WTC11 (cell line): ENCODE measurements around the gene KRTAP19-7. TPM values are rescaled to one million over a fixed set of nuclear protein-coding genes. Genes with fewer than 3 reads are reported as not detected.

Experiments used
- ATAC-seq: fragments of 200-7000 bp; cut with Tn5 transposase; 2 replicates; pipeline ENCODE4 v1.10.0; 2021; ENCODE audit warnings: mild to moderate bottlenecking, moderate library complexity
- CTCF ChIA-PET: fragments of 300-600 bp; sonication (Branson Sonifier 250); formaldehyde crosslinking; loops from one replicate; lab custom pipeline; 2021; ENCODE audit warnings: antibody characterized with exemption; lab: Charles Lee
- POLR2A ChIA-PET: fragments of 350-600 bp; sonication (Branson Sonifier 250); formaldehyde crosslinking; loops from one replicate; lab custom pipeline; 2021; ENCODE audit warnings: antibody characterized with exemption; lab: Charles Lee
- DNase-seq: peaks from one replicate; pipeline ENCODE4 v3.0.0; 2021; ENCODE audit warnings: low spot score
- H3K27ac Mint-ChIP-seq: 2 replicates; pipeline ENCODE4 v1.8.0; 2021; ENCODE audit warnings: mixed read lengths
- H3K27me3 Mint-ChIP-seq: 2 replicates; pipeline ENCODE4 v1.8.0; 2021; ENCODE audit warnings: low read depth, mild to moderate bottlenecking, moderate library complexity, mixed read lengths
- H3K36me3 Mint-ChIP-seq: 2 replicates; pipeline ENCODE4 v1.8.0; 2021; ENCODE audit warnings: mixed read lengths
- H3K4me1 Mint-ChIP-seq: 2 replicates; pipeline ENCODE4 v1.8.0; 2022; ENCODE audit warnings: mixed read lengths
- H3K4me3 Mint-ChIP-seq: 2 replicates; pipeline ENCODE4 v1.8.0; 2021; ENCODE audit warnings: mild to moderate bottlenecking, moderate library complexity, mixed read lengths
- H3K9me3 Mint-ChIP-seq: 2 replicates; pipeline ENCODE4 v1.8.0; 2021; ENCODE audit warnings: mixed read lengths
- ATF2 ChIP-seq: sonication (generic); formaldehyde crosslinking; IDR thresholded peaks from 2 replicates; pipeline ENCODE4 v1.8.1; 2022; ENCODE audit warnings: low read depth, missing genetic modification reagents, borderline replicate concordance
- ETV6 ChIP-seq: sonication (generic); formaldehyde crosslinking; IDR thresholded peaks from 2 replicates; pipeline ENCODE4 v1.8.1; 2022; ENCODE audit warnings: mild to moderate bottlenecking, missing genetic modification reagents
- FOXK1 ChIP-seq: sonication (generic); formaldehyde crosslinking; IDR thresholded peaks from 2 replicates; pipeline ENCODE4 v1.8.0; 2022; ENCODE audit warnings: mild to moderate bottlenecking, moderate library complexity, missing genetic modification reagents
- IRF2 ChIP-seq: sonication (generic); formaldehyde crosslinking; IDR thresholded peaks from 2 replicates; pipeline ENCODE4 v1.8.0; 2022; ENCODE audit warnings: low read depth, missing genetic modification reagents, borderline replicate concordance
- NR2C2 ChIP-seq: sonication (generic); formaldehyde crosslinking; IDR thresholded peaks from 2 replicates; pipeline ENCODE4 v1.8.0; 2022; ENCODE audit warnings: mild to moderate bottlenecking, missing genetic modification reagents
- NR3C1 ChIP-seq: sonication (generic); formaldehyde crosslinking; conservative IDR thresholded peaks from 2 replicates; pipeline ENCODE4 v1.8.1; 2023; ENCODE audit warnings: low read depth, mild to moderate bottlenecking, missing genetic modification reagents
- OVOL2 ChIP-seq: fragments of 250-450 bp; sonication (Bioruptor Pico); IDR thresholded peaks from 2 replicates; pipeline ENCODE4 v1.9.0; 2021; ENCODE audit warnings: mild to moderate bottlenecking, borderline replicate concordance
- PREB ChIP-seq: sonication (generic); formaldehyde crosslinking; IDR thresholded peaks from 2 replicates; pipeline ENCODE4 v1.8.1; 2022; ENCODE audit warnings: mild to moderate bottlenecking, missing genetic modification reagents, moderate library complexity, borderline replicate concordance
- RORB ChIP-seq: fragments of 250-450 bp; sonication (Bioruptor Pico); IDR thresholded peaks from 2 replicates; pipeline ENCODE4 v1.9.0; 2021; ENCODE audit warnings: mild to moderate bottlenecking
- ZNF138 ChIP-seq: sonication (generic); formaldehyde crosslinking; conservative IDR thresholded peaks from 2 replicates; pipeline ENCODE4 v1.8.1; 2022; ENCODE audit warnings: mild to moderate bottlenecking, moderate library complexity, missing genetic modification reagents
- ZNF396 ChIP-seq: fragments of 250-450 bp; sonication (Bioruptor Pico); IDR thresholded peaks from 2 replicates; pipeline ENCODE4 v1.8.0; 2021; ENCODE audit warnings: mild to moderate bottlenecking, moderate library complexity, borderline replicate concordance
- total RNA-seq: library from RNA; stranded (reverse); gene quantifications from 3 replicates; pipeline ENCODE4 v1.2.3, GENCODE V29; 2021
- TF ChIP-seq, protein P1 (sequence below): fragments of 250-450 bp; sonication (Bioruptor Pico); conservative IDR thresholded peaks from 2 replicates; pipeline ENCODE4 v1.9.0; 2021; ENCODE audit warnings: mild to moderate bottlenecking
- TF ChIP-seq, protein P2 (sequence below): sonication (generic); formaldehyde crosslinking; IDR thresholded peaks from 2 replicates; pipeline ENCODE4 v1.8.0; 2022; ENCODE audit warnings: mild to moderate bottlenecking, missing genetic modification reagents
- TF ChIP-seq, protein P3 (sequence below): sonication (generic); formaldehyde crosslinking; IDR thresholded peaks from 2 replicates; pipeline ENCODE4 v1.8.0; 2023; ENCODE audit warnings: missing genetic modification reagents
- TF ChIP-seq, protein P4 (sequence below): fragments of 200-600 bp; IDR thresholded peaks from 2 replicates; pipeline ENCODE4 v1.8.0; 2022; ENCODE audit warnings: antibody characterized with exemption
- TF ChIP-seq, protein P5 (sequence below): fragments of 250-450 bp; sonication (Bioruptor Pico); IDR thresholded peaks from 2 replicates; pipeline ENCODE4 v1.9.0; 2021; ENCODE audit warnings: mild to moderate bottlenecking, borderline replicate concordance

KRTAP19-7 gene
- total RNA-seq, 1 experiment from 2014 or later = not detected

GRCh38 chr21:30582870-30583269 is 21.8 kb upstream of the KRTAP19-7 start:
- Mint-ChIP-seq H3K4me1 (no peaks in the 10 kb centered on the region), H3K27ac (no peak overlapping the region), H3K4me3 (no peak overlapping the region), H3K36me3 (no peaks in the 10 kb centered on the region), H3K27me3 (no peaks in the 10 kb centered on the region), H3K9me3 (no peaks in the 10 kb centered on the region)
- no peak for DNase-seq
- ChIA-PET POLR2A (no interaction called here), CTCF (no interaction called here)
- TF ChIP-seq NR3C1 (CRISPR knock-in tag) (no peak), RORB (CRISPR knock-in tag) (no peak)
- ATAC-seq = no peak

- no peak overlapping the region for H3K27ac Mint-ChIP-seq
- ATAC-seq (no peak), DNase-seq (no peak)
- ChIA-PET CTCF (no interaction called here), POLR2A (no interaction called here)
- no peaks in the 10 kb centered on the region for H3K36me3 Mint-ChIP-seq
- no peaks in the 10 kb centered on the region for H3K9me3 Mint-ChIP-seq
- no peaks in the 10 kb centered on the region for H3K27me3 Mint-ChIP-seq
- no peaks in the 10 kb centered on the region for H3K4me1 Mint-ChIP-seq
- no peak overlapping the region for H3K4me3 Mint-ChIP-seq
- TF ChIP-seq ATF2 (CRISPR knock-in tag) (no peak), NR3C1 (CRISPR knock-in tag) (no peak), PREB (CRISPR knock-in tag) (no peak), FOXK1 (CRISPR knock-in tag) (no peak), NR2C2 (CRISPR knock-in tag) (no peak), ZNF138 (CRISPR knock-in tag) (no peak)
- TF ChIP-seq, protein P1, sequence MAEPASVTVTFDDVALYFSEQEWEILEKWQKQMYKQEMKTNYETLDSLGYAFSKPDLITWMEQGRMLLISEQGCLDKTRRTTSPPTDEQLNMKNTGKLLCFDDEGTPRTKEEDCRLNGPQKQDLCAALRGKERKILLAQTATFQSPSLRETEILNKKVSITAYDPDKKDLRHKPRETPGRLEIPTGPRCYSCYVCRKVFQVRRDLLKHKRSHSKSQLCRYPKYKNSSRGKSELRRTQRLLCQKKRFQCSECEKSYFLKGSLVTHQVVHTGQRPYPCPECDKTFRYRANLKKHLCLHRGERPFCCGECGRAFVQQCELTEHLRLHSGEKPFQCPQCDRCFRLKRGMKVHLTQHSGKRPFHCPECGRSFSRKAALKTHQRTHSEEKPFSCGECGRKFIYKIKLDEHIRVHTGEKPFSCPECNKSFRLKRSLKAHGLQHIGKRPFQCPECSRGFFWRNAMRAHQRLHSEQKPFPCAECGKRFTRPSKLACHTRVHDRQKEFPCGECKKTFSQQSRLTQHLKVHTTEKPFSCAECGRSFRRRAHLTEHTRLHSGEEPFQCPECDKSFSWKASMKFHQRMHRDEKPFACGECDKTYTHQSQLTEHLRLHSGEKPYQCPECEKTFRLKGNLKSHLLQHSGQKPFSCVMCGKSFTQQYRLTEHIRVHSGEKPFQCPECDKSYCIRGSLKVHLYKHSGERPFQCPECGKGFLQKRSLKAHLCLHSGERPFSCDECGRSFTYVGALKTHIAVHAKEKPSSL = no peak
- TF ChIP-seq, protein P2, sequence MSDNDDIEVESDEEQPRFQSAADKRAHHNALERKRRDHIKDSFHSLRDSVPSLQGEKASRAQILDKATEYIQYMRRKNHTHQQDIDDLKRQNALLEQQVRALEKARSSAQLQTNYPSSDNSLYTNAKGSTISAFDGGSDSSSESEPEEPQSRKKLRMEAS (CRISPR knock-in tag) = no peak
- TF ChIP-seq, all 79 proteins: peak for 0
These were observed 19.0 kb upstream of the KRTAP19-7 start for GRCh38 chr21:30580132-30580531.

GRCh38 chr21:30579346-30579745 is 18.2 kb upstream of the KRTAP19-7 start:
- ATAC-seq = no peak
- TF ChIP-seq, protein P3, sequence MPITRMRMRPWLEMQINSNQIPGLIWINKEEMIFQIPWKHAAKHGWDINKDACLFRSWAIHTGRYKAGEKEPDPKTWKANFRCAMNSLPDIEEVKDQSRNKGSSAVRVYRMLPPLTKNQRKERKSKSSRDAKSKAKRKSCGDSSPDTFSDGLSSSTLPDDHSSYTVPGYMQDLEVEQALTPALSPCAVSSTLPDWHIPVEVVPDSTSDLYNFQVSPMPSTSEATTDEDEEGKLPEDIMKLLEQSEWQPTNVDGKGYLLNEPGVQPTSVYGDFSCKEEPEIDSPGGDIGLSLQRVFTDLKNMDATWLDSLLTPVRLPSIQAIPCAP (CRISPR knock-in tag) = no peak
- TF ChIP-seq ETV6 (no peak), ZNF396 (CRISPR knock-in tag) (no peak), OVOL2 (CRISPR knock-in tag) (no peak), IRF2 (CRISPR knock-in tag) (no peak)
- TF ChIP-seq, protein P4, sequence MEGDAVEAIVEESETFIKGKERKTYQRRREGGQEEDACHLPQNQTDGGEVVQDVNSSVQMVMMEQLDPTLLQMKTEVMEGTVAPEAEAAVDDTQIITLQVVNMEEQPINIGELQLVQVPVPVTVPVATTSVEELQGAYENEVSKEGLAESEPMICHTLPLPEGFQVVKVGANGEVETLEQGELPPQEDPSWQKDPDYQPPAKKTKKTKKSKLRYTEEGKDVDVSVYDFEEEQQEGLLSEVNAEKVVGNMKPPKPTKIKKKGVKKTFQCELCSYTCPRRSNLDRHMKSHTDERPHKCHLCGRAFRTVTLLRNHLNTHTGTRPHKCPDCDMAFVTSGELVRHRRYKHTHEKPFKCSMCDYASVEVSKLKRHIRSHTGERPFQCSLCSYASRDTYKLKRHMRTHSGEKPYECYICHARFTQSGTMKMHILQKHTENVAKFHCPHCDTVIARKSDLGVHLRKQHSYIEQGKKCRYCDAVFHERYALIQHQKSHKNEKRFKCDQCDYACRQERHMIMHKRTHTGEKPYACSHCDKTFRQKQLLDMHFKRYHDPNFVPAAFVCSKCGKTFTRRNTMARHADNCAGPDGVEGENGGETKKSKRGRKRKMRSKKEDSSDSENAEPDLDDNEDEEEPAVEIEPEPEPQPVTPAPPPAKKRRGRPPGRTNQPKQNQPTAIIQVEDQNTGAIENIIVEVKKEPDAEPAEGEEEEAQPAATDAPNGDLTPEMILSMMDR = no peak
- TF ChIP-seq, protein P2 (CRISPR knock-in tag) = no peak
- TF ChIP-seq, protein P5, sequence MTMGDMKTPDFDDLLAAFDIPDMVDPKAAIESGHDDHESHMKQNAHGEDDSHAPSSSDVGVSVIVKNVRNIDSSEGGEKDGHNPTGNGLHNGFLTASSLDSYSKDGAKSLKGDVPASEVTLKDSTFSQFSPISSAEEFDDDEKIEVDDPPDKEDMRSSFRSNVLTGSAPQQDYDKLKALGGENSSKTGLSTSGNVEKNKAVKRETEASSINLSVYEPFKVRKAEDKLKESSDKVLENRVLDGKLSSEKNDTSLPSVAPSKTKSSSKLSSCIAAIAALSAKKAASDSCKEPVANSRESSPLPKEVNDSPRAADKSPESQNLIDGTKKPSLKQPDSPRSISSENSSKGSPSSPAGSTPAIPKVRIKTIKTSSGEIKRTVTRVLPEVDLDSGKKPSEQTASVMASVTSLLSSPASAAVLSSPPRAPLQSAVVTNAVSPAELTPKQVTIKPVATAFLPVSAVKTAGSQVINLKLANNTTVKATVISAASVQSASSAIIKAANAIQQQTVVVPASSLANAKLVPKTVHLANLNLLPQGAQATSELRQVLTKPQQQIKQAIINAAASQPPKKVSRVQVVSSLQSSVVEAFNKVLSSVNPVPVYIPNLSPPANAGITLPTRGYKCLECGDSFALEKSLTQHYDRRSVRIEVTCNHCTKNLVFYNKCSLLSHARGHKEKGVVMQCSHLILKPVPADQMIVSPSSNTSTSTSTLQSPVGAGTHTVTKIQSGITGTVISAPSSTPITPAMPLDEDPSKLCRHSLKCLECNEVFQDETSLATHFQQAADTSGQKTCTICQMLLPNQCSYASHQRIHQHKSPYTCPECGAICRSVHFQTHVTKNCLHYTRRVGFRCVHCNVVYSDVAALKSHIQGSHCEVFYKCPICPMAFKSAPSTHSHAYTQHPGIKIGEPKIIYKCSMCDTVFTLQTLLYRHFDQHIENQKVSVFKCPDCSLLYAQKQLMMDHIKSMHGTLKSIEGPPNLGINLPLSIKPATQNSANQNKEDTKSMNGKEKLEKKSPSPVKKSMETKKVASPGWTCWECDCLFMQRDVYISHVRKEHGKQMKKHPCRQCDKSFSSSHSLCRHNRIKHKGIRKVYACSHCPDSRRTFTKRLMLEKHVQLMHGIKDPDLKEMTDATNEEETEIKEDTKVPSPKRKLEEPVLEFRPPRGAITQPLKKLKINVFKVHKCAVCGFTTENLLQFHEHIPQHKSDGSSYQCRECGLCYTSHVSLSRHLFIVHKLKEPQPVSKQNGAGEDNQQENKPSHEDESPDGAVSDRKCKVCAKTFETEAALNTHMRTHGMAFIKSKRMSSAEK = no peak
- TF ChIP-seq, all 79 proteins: peak for 0
- Mint-ChIP-seq H3K9me3 (no peaks in the 10 kb centered on the region), H3K4me3 (no peak overlapping the region), H3K27me3 (no peaks in the 10 kb centered on the region), H3K27ac (no peak overlapping the region), H3K4me1 (no peaks in the 10 kb centered on the region), H3K36me3 (no peaks in the 10 kb centered on the region)
- ChIA-PET POLR2A (no interaction called here), CTCF (no interaction called here)
- DNase-seq = no peak
